HEK293 (cell line): ENCODE data around the gene MYT1.

Source experiments
- ATF2 ChIP-seq: fragments of 450-650 bp; formaldehyde crosslinking; IDR thresholded peaks from 2 replicates; pipeline ENCODE4 v1.5.1; 2016; ENCODE audit warnings: missing biosample characterization, missing genetic modification characterization, low read depth
- CTCF ChIP-seq: fragments of 450-650 bp; formaldehyde crosslinking; IDR thresholded peaks from 2 replicates; pipeline ENCODE4 v1.5.1; 2016; ENCODE audit warnings: missing biosample characterization, missing genetic modification characterization
- GLIS1 ChIP-seq: fragments of 450-650 bp; formaldehyde crosslinking; IDR thresholded peaks from 2 replicates; pipeline ENCODE4 v1.5.1; 2016; ENCODE audit warnings: missing biosample characterization, missing genetic modification characterization
- KLF16 ChIP-seq: fragments of 450-650 bp; formaldehyde crosslinking; IDR thresholded peaks from 2 replicates; pipeline ENCODE4 v1.5.1; 2017; ENCODE audit warnings: missing biosample characterization, missing genetic modification characterization
- REST ChIP-seq: fragments of 450-650 bp; formaldehyde crosslinking; IDR thresholded peaks from 2 replicates; pipeline ENCODE4 v1.5.1; 2016; ENCODE audit warnings: missing biosample characterization, missing genetic modification characterization
- ZNF175 ChIP-seq: fragments of 450-650 bp; formaldehyde crosslinking; IDR thresholded peaks from 2 replicates; pipeline ENCODE4 v1.5.1; 2016; ENCODE audit warnings: missing biosample characterization, missing genetic modification characterization
- ZNF223 ChIP-seq: fragments of 450-650 bp; formaldehyde crosslinking; IDR thresholded peaks from 2 replicates; pipeline ENCODE4 v1.5.1; 2016; ENCODE audit warnings: missing biosample characterization, missing genetic modification characterization
- ZNF473 ChIP-seq: fragments of 450-650 bp; formaldehyde crosslinking; IDR thresholded peaks from 2 replicates; pipeline ENCODE4 v1.5.1; 2017; ENCODE audit warnings: missing biosample characterization, missing genetic modification characterization
- ZNF549 ChIP-seq: fragments of 450-650 bp; IDR thresholded peaks from 2 replicates; pipeline ENCODE4 v1.5.1; 2018; ENCODE audit warnings: missing biosample characterization, missing genetic modification characterization, mild to moderate bottlenecking, inconsistent platforms, moderate library complexity

- TF ChIP-seq CTCF (tag by site-specific recombination) = no peak
- TF ChIP-seq ZNF223 (tag by site-specific recombination) = no peak
- TF ChIP-seq REST (tag by site-specific recombination) = no peak
- no peak for TF ChIP-seq ZNF175 (tag by site-specific recombination)
- TF ChIP-seq KLF16 (tag by site-specific recombination) = no peak
- no peak for TF ChIP-seq ZNF549 (tag by site-specific recombination)
- TF ChIP-seq ZNF473 (tag by site-specific recombination) = no peak
- TF ChIP-seq GLIS1 (tag by site-specific recombination) = no peak
- TF ChIP-seq ATF2 (tag by site-specific recombination) = no peak
Observed at GRCh38 chr20:64257107-64257757, 93.0 kb downstream of the MYT1 start.
